GM23338 (cell line): Measurements from ENCODE around the gene XPO4.

Source experiments
- CTCF ChIP-seq, 2 experiments: fragments of 200-600 bp in 1 of 2; sonication (generic) in 1 of 2; conservative IDR thresholded peaks; 2 replicates each; pipeline versions ENCODE4 v1.5.1 to v1.6.1; 2016 to 2017; ENCODE audit warnings: antibody characterized with exemption in 2 of 2, low read depth in 2 of 2, mild to moderate bottlenecking in 2 of 2, moderate library complexity in 1 of 2
- EZH2 ChIP-seq: fragments of 200-600 bp; sonication (generic); IDR thresholded peaks from one replicate; pipeline ENCODE4 v1.8.0; 2017; ENCODE audit warnings: antibody characterized with exemption, mild to moderate bottlenecking, low read depth; ENCODE audit not compliant: unreplicated experiment
- EZH2phosphoT487 ChIP-seq: fragments of 200-600 bp; sonication (generic); IDR thresholded peaks from one replicate; pipeline ENCODE4 v1.8.1; 2018; ENCODE audit warnings: antibody characterized with exemption; ENCODE audit not compliant: unreplicated experiment
- POLR2AphosphoS5 ChIP-seq: IDR thresholded peaks from 2 replicates; pipeline ENCODE4 v1.6.1; 2016; ENCODE audit warnings: antibody characterized with exemption, low read depth

GRCh38 chr13:20911037-20911436, 8.5 kb upstream of the XPO4 start:
- no peak for TF ChIP-seq EZH2
- no peak for TF ChIP-seq CTCF (conservative IDR thresholded peaks at IDR 0.05; ENCODE audit: low read depth in 2 of 2)
- no peak for TF ChIP-seq POLR2AphosphoS5
- TF ChIP-seq EZH2phosphoT487 = no peak
